K562 (cell line): ENCODE data around the gene TMCC1. TPM values are rescaled to one million over a fixed set of nuclear protein-coding genes. Genes with fewer than 3 reads are reported as not detected.

ENCODE experiments used
- ATAC-seq: fragments of 200-7000 bp; cut with Tn5 transposase; 3 replicates; pipeline ENCODE4 v1.9.1; 2020; ENCODE audit warnings: moderate library complexity
- BruUV-seq: library from RNA; stranded (reverse); fragments of 400-500 nt; replicated peaks from 2 replicates; lab custom pipeline; 2021; lab: Mats Ljungman, UMichigan
- CTCF ChIA-PET: fragments of 300-600 bp; formaldehyde crosslinking; extraction: SDS; loops from one replicate; lab custom pipeline; 2021; ENCODE audit warnings: low intra/inter-chr PET ratio; lab: Yijun Ruan, JAX
- POLR2A ChIA-PET: fragments of 300-600, 350-650 bp; sonication (Branson Sonifier 250); formaldehyde crosslinking; extraction: SDS; loops from one replicate; lab custom pipeline; 2021; ENCODE audit warnings: antibody characterized with exemption, inconsistent platforms; lab: Yijun Ruan, JAX
- DNase-seq, 4 experiments: peaks; one replicate each; pipeline versions ENCODE4 v3.0.0 to v3.0.0-alpha.2; 2011 to 2018; ENCODE audit warnings: low spot score in 3 of 4, mixed read lengths in 3 of 4; ENCODE audit errors: extremely low read depth in 1 of 4
- FAIRE-seq: peaks from 2 replicates; lab custom pipeline; 2011; peaks lifted over from hg19 to GRCh38; lab: Jason Lieb, UNC
- H2AFZ ChIP-seq: 2 replicates; pipeline ENCODE4 v1.6.0; 2011; ENCODE audit warnings: low read depth, low read length, control low read depth, inconsistent platforms
- H3K27ac ChIP-seq: fragments of 200-600 bp; 3 replicates; pipeline ENCODE4 v1.8.0; 2011; ENCODE audit warnings: low read depth, mild to moderate bottlenecking, control low read depth, inconsistent platforms, low read length, moderate library complexity, mixed read lengths; ENCODE audit errors: extremely low read depth
- H3K27me3 ChIP-seq, 2 experiments: fragments of 300-600 bp in 1 of 2; 2 replicates in 1 of 2; 3 replicates in 1 of 2; pipeline versions ENCODE4 v1.6.0 to v1.8.0; 2011; ENCODE audit warnings: inconsistent platforms in 2 of 2, low read length in 2 of 2, mild to moderate bottlenecking in 1 of 2, mixed read lengths in 1 of 2, moderate library complexity in 1 of 2; ENCODE audit not compliant: control insufficient read depth in 2 of 2, insufficient read depth in 2 of 2
- H3K36me3 ChIP-seq: fragments of 300-600 bp; 3 replicates; pipeline ENCODE4 v1.8.0; 2011; ENCODE audit warnings: mild to moderate bottlenecking, low read length, inconsistent platforms; ENCODE audit not compliant: control insufficient read depth, insufficient read depth
- H3K4me1 ChIP-seq, 2 experiments: fragments of 200-600 bp in 1 of 2; replicated peaks in 1 of 2; 2 replicates in 1 of 2; 3 replicates in 1 of 2; pipeline versions ENCODE4 v1.5.1 to v1.8.0; 2011; ENCODE audit warnings: inconsistent platforms in 2 of 2, low read length in 2 of 2, mild to moderate bottlenecking in 1 of 2, mixed read lengths in 1 of 2, moderate library complexity in 1 of 2; ENCODE audit not compliant: control insufficient read depth in 2 of 2, insufficient read depth in 2 of 2
- H3K4me2 ChIP-seq: 2 replicates; pipeline ENCODE4 v1.6.1; 2011; ENCODE audit warnings: low read length, control low read depth, inconsistent platforms, mixed read lengths; ENCODE audit not compliant: insufficient read depth
- H3K4me3 ChIP-seq: fragments of 200-600 bp; sonication (generic), shearing (Covaris generic); 2 replicates; pipeline ENCODE4 v1.5.1; 2016; ENCODE audit warnings: control low read depth, inconsistent platforms
- H3K79me2 ChIP-seq: fragments of 200-600 bp; 3 replicates; pipeline ENCODE4 v1.8.0; 2011; ENCODE audit warnings: low read length, inconsistent platforms; ENCODE audit not compliant: control insufficient read depth, insufficient read depth
- H3K9ac ChIP-seq, 2 experiments: 2 replicates each; pipeline versions ENCODE4 v1.6.0 to v1.6.1; 2011; ENCODE audit warnings: low read depth in 2 of 2, low read length in 2 of 2, control low read depth in 1 of 2, inconsistent platforms in 1 of 2, mild to moderate bottlenecking in 1 of 2, mixed read lengths in 1 of 2; ENCODE audit not compliant: insufficient read depth in 1 of 2
- H3K9me1 ChIP-seq: one replicate; pipeline ENCODE4 v1.6.0; 2011; ENCODE audit warnings: inconsistent platforms, mild to moderate bottlenecking, low read length, moderate library complexity; ENCODE audit not compliant: control insufficient read depth, insufficient read depth
- H3K9me3 ChIP-seq: replicated peaks from 2 replicates; pipeline ENCODE4 v1.5.1; 2011; ENCODE audit warnings: low read depth, low read length, inconsistent platforms; ENCODE audit not compliant: control insufficient read depth, insufficient read depth
- H4K20me1 ChIP-seq: replicated peaks from 2 replicates; pipeline ENCODE4 v1.6.1; 2011; ENCODE audit warnings: low read length, inconsistent platforms, mixed read lengths; ENCODE audit not compliant: control insufficient read depth, insufficient read depth
- HCFC1 ChIP-seq: IDR thresholded peaks from 2 replicates; pipeline ENCODE4 v1.6.1; 2012; ENCODE audit warnings: low read depth, low read length, improper control_type of control experiment
- MAZ ChIP-seq, 2 experiments: fragments of 450-650 bp in 1 of 2; sonication (generic) in 1 of 2; formaldehyde crosslinking; IDR thresholded peaks in 1 of 2; conservative IDR thresholded peaks in 1 of 2; 2 replicates each; pipeline versions ENCODE4 v1.4.0 to v1.5.0; 2020; ENCODE audit warnings: mild to moderate bottlenecking in 1 of 2, missing genetic modification reagents in 1 of 2
- RREB1 ChIP-seq: fragments of 250-450 bp; sonication (Bioruptor Pico); IDR thresholded peaks from 2 replicates; pipeline ENCODE4 v1.4.0; 2020
- TFE3 ChIP-seq: fragments of 450-650 bp; formaldehyde crosslinking; IDR thresholded peaks from 2 replicates; pipeline ENCODE4 v1.4.0; 2020; ENCODE audit warnings: mild to moderate bottlenecking, mixed read lengths
- YBX1 ChIP-seq: fragments of 450-650 bp; IDR thresholded peaks from 2 replicates; pipeline ENCODE4 v1.7.1; 2016; ENCODE audit warnings: mild to moderate bottlenecking
- ZBTB33 ChIP-seq: sonication (generic); formaldehyde crosslinking; IDR thresholded peaks from 2 replicates; pipeline ENCODE4 v1.8.1; 2023; ENCODE audit warnings: mild to moderate bottlenecking, missing genetic modification reagents
- ZNF609 ChIP-seq: sonication (generic); formaldehyde crosslinking; IDR thresholded peaks from 2 replicates; pipeline ENCODE4 v1.8.1; 2023; ENCODE audit warnings: missing genetic modification reagents, mild to moderate bottlenecking, borderline replicate concordance
- WGBS: fragments of 100-300 bp; shearing (Covaris generic); methylation state at CpG from one replicate; pipeline ENCODE4 v1.1.6; 2016; ENCODE audit warnings: low coverage, mixed read lengths; ENCODE audit not compliant: insufficient coverage; ENCODE audit errors: missing lambda C conversion rate; 5-methylcytosine and 5-hydroxymethylcytosine counted together
- in situ Hi-C: fragments of 300-500 bp; cut with MboI; formaldehyde crosslinking; loops from 4 replicates; pipeline ENCODE4 v1.15.0; 2018; ENCODE audit warnings: inconsistent platforms, mixed read lengths
- intact Hi-C: fragments of 100-400 bp; cut with micrococcal nuclease; formaldehyde crosslinking; loops from 2 replicates; pipeline ENCODE4 v1.14.2; 2022
- polyA plus RNA-seq, 8 experiments: library from polyadenylated mRNA; depleted of rRNA in 4 of 8; stranded (reverse) in 5 of 8; unstranded in 3 of 8; fragments of >200 nt; fragmentation: Nextera tagmentation in 2 of 8; fragmentation: Illumina TruSeq in 1 of 8; extraction: Ambion mirVana in 2 of 8; extraction: Trizol in 1 of 8; gene quantifications; 2 replicates each; pipeline versions ENCODE4 v1.2.1 to v1.2.3, GENCODE V29; 2011 to 2014; ENCODE audit warnings: inconsistent platforms in 1 of 8, missing spikeins in 1 of 8
- total RNA-seq, 7 experiments: library from RNA; depleted of rRNA in 6 of 7; stranded (reverse); fragments of >200 nt in 6 of 7; fragmentation: Illumina TruSeq in 2 of 7; extraction: Trizol in 2 of 7; gene quantifications; 2 replicates each; pipeline versions ENCODE4 v1.2.1 to v1.2.3, GENCODE V29; 2011 to 2021; ENCODE audit warnings: low replicate concordance in 1 of 7

Gene TMCC1
- total and polyA plus RNA-seq, 9 of the 15 experiments (the other 6 are each of a cell fraction or from before 2014, with no cell fraction given), result 0.89 to 8.7 (median 4.0) TPM

GRCh38 chr3:129758306-129758705 lies 135.2 kb downstream of the TMCC1 start:
- Histone ChIP-seq H3K27me3 (no peaks in the 10 kb centered on the region), H4K20me1 (no peaks in the 10 kb centered on the region), H3K4me2 (no peak overlapping the region), H3K9ac (no peak overlapping the region), H2AFZ (no peak overlapping the region), H3K4me1 (no peaks in the 10 kb centered on the region), H3K4me3 (no peak overlapping the region), H3K9me3 (no peaks in the 10 kb centered on the region), H3K79me2 (no peaks in the 10 kb centered on the region), H3K36me3 (no peaks in the 10 kb centered on the region), H3K9me1 (no peaks in the 10 kb centered on the region), H3K27ac (no peak overlapping the region)
- intact Hi-C loops (no loop called here), in situ Hi-C loops (no loop called here)
- FAIRE-seq (no peak), DNase-seq (no peak), ATAC-seq (no peak)
- ChIA-PET POLR2A (no interaction called here), CTCF (no interaction called here)
- BruUV-seq, result no TSS peak
- 65% methylated on average over 2 of the region's 2 CpGs for WGBS
- TF ChIP-seq HCFC1 (no peak), MAZ (CRISPR knock-in tag; conservative IDR thresholded peaks at IDR 0.05 in 1 of 2, IDR thresholded peaks at IDR 0.05 in 1 of 2) (no peak), ZNF609 (CRISPR knock-in tag) (no peak), YBX1 (no peak), TFE3 (CRISPR knock-in tag) (no peak), ZBTB33 (CRISPR knock-in tag) (no peak), RREB1 (CRISPR knock-in tag) (no peak)
